ENCODE measurements around the gene GRK6. TPM values are rescaled to one million over a fixed set of nuclear protein-coding genes. Genes with fewer than 3 reads are reported as not detected.

The GRK6 gene
- total and polyA plus RNA-seq, 12 donors, result 6.7 to 22.9 (median 15.2) TPM

GRCh38 chr5:177467436-177467835 lies 41.0 kb downstream of the GRK6 start:
- peaks cover 19 to 42% (median 36%) of the 10 kb centered on the region in 9 donors for H3K4me1 ChIP-seq
- DNase-seq, result no peak
- intact Hi-C loops (cut with DNase I), result no loop called here
- no peak overlapping the region for H3K27ac ChIP-seq
- peaks cover 0 to 17% (median 9%) of the 10 kb centered on the region in 7 donors for H3K27me3 ChIP-seq
- H3K9me3 ChIP-seq, result peaks cover 0 to 9% (median 0%) of the 10 kb centered on the region in 11 donors
- H3K36me3 ChIP-seq, result peaks cover 0 to 43% (median 16%) of the 10 kb centered on the region in 9 donors
- 94 to 97% methylated on average over 30 to 31 of the region's 31 CpGs for WGBS, 2 donors
- TF ChIP-seq, protein P1, sequence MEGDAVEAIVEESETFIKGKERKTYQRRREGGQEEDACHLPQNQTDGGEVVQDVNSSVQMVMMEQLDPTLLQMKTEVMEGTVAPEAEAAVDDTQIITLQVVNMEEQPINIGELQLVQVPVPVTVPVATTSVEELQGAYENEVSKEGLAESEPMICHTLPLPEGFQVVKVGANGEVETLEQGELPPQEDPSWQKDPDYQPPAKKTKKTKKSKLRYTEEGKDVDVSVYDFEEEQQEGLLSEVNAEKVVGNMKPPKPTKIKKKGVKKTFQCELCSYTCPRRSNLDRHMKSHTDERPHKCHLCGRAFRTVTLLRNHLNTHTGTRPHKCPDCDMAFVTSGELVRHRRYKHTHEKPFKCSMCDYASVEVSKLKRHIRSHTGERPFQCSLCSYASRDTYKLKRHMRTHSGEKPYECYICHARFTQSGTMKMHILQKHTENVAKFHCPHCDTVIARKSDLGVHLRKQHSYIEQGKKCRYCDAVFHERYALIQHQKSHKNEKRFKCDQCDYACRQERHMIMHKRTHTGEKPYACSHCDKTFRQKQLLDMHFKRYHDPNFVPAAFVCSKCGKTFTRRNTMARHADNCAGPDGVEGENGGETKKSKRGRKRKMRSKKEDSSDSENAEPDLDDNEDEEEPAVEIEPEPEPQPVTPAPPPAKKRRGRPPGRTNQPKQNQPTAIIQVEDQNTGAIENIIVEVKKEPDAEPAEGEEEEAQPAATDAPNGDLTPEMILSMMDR (IDR thresholded peaks at IDR 0.05), result no peak
- ATAC-seq, result no peak
- no peak overlapping the region for H3K4me3 ChIP-seq

DNA sequence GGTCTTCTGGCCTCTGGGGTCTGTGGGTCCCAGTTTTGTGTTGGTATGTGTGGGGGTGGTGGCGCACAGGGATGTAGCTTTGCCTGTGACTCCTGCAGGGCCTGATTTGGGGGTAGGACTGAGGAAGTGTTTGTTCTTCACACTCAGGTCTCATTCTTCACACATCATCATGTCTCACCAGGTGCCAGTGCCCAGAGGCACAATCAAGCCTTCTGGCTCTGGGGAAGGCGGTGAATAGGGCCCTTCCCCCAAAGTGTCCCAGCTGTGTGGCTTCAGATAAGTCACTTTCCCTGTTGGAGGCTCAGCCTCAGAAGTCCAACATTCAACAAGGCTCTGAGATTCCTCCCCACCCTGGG lies 41.8 kb downstream of the GRK6 start:
- H3K4me1 ChIP-seq, result peaks cover 24 to 45% (median 37%) of the 10 kb centered on the region in 9 donors
- ATAC-seq (no peak), DNase-seq (no peak)
- H3K9me3 ChIP-seq, result peaks cover 0 to 9% (median 0%) of the 10 kb centered on the region in 11 donors
- TF ChIP-seq, protein P1 (IDR thresholded peaks at IDR 0.05), result no peak
- H3K27ac ChIP-seq, result peak overlapping the region in 2 of 10 donors; percentile 33 to 48
- peaks cover 0 to 25% (median 13%) of the 10 kb centered on the region in 7 donors for H3K27me3 ChIP-seq
- no peak overlapping the region for H3K4me3 ChIP-seq
- peaks cover 0 to 43% (median 16%) of the 10 kb centered on the region in 9 donors for H3K36me3 ChIP-seq
- intact Hi-C loops (cut with DNase I), result no loop called here
- 89 to 95% methylated on average over 2 of the region's 2 CpGs for WGBS, 2 donors

- intact Hi-C loops (cut with DNase I), result no loop called here
- peaks cover 25 to 45% (median 37%) of the 10 kb centered on the region in 9 donors for H3K4me1 ChIP-seq
- H3K27ac ChIP-seq, result peak overlapping the region in 9 of 10 donors; percentile 25 to 93 (median 49)
- H3K27me3 ChIP-seq, result peaks cover 0 to 29% (median 13%) of the 10 kb centered on the region in 7 donors
- peaks cover 0 to 41% (median 16%) of the 10 kb centered on the region in 9 donors for H3K36me3 ChIP-seq
- DNase-seq (peak in 1 of 2 donors; percentile 60), ATAC-seq (peak in 6 of 8 donors; percentile 16 to 55 (median 28))
- 60 to 67% methylated on average over 24 to 25 of the region's 25 CpGs for WGBS, 2 donors
- TF ChIP-seq, protein P1 (IDR thresholded peaks at IDR 0.05), result no peak
- H3K9me3 ChIP-seq, result peaks cover 0 to 9% (median 0%) of the 10 kb centered on the region in 11 donors
- H3K4me3 ChIP-seq, result no peak overlapping the region
These were observed 42.5 kb downstream of the GRK6 start for GRCh38 chr5:177468685-177469628.

- DNase-seq (no peak), ATAC-seq (no peak)
- H3K4me1 ChIP-seq, result peaks cover 26 to 51% (median 44%) of the 10 kb centered on the region in 9 donors
- WGBS, 2 donors, result 66 to 69% methylated on average over 8 of the region's 8 CpGs
- H3K27ac ChIP-seq, result peak overlapping the region in 9 of 10 donors; percentile 25 to 93 (median 49)
- peaks cover 0 to 39% (median 13%) of the 10 kb centered on the region in 7 donors for H3K27me3 ChIP-seq
- TF ChIP-seq, protein P1 (IDR thresholded peaks at IDR 0.05), result no peak
- H3K4me3 ChIP-seq, result no peak overlapping the region
- intact Hi-C loops (cut with DNase I), result no loop called here
- peaks cover 0 to 7% (median 0%) of the 10 kb centered on the region in 11 donors for H3K9me3 ChIP-seq
- H3K36me3 ChIP-seq, result peaks cover 0 to 35% (median 16%) of the 10 kb centered on the region in 9 donors
These were observed 43.5 kb downstream of the GRK6 start for GRCh38 chr5:177469750-177470525.

Data from heart right ventricle (tissue), 16 donors.